ENCODE measurements around the gene FAM210A. TPM values are rescaled to one million over a fixed set of nuclear protein-coding genes. Genes with fewer than 3 reads are reported as not detected.
"Not testable (repeated sequence)": the region's sequence is repeated elsewhere in the genome, so short reads cannot be mapped to it uniquely, and the experiment has no call there.

Gene FAM210A
- total RNA-seq, 6 donors from 2014 or later: 2.1 to 12.9 (median 10.6) TPM

- DNase-seq: no peak
- Histone ChIP-seq H3K9me3 (no peaks in the 10 kb centered on the region), H3K4me1 (no peaks in the 10 kb centered on the region), H3K4me3 (no peak overlapping the region), H3K27ac (no peak overlapping the region), H3K27me3 (no peaks in the 10 kb centered on the region), H3K36me3 (no peaks in the 10 kb centered on the region)
- 81 to 98% methylated on average over 6 of the region's 6 CpGs for WGBS, 2 donors
- ATAC-seq (ENCODE audit: low FRiP score in 2 of 2): no peak
- TF ChIP-seq EP300 (IDR thresholded peaks at IDR 0.05) (peak in 1 of 4 donors; percentile 38), POLR2A (IDR thresholded peaks at IDR 0.05) (no peak)
These were observed 15.9 kb downstream of the FAM210A start for GRCh38 chr18:13710414-13710831.

- no peak for ATAC-seq (ENCODE audit: low FRiP score in 2 of 2)
- Histone ChIP-seq H3K27me3 (no peaks in the 10 kb centered on the region), H3K27ac (no peak overlapping the region), H3K36me3 (no peaks in the 10 kb centered on the region), H3K9me3 (peaks cover 4 to 22% (median 12%) of the 10 kb centered on the region in 4 donors), H3K4me3 (no peak overlapping the region), H3K4me1 (no peaks in the 10 kb centered on the region)
- WGBS, 2 donors: 91 to 100% methylated on average over 1 of the region's 1 CpG
- no peak for DNase-seq
- TF ChIP-seq EP300 (IDR thresholded peaks at IDR 0.05): no peak
- TF ChIP-seq POLR2A (IDR thresholded peaks at IDR 0.05): no peak
- TF ChIP-seq POLR2AphosphoS5 (IDR thresholded peaks at IDR 0.05): no peak
- TF ChIP-seq, protein P1, sequence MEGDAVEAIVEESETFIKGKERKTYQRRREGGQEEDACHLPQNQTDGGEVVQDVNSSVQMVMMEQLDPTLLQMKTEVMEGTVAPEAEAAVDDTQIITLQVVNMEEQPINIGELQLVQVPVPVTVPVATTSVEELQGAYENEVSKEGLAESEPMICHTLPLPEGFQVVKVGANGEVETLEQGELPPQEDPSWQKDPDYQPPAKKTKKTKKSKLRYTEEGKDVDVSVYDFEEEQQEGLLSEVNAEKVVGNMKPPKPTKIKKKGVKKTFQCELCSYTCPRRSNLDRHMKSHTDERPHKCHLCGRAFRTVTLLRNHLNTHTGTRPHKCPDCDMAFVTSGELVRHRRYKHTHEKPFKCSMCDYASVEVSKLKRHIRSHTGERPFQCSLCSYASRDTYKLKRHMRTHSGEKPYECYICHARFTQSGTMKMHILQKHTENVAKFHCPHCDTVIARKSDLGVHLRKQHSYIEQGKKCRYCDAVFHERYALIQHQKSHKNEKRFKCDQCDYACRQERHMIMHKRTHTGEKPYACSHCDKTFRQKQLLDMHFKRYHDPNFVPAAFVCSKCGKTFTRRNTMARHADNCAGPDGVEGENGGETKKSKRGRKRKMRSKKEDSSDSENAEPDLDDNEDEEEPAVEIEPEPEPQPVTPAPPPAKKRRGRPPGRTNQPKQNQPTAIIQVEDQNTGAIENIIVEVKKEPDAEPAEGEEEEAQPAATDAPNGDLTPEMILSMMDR (IDR thresholded peaks at IDR 0.05): no peak
These were observed 22.5 kb downstream of the FAM210A start for GRCh38 chr18:13703899-13704298.

GRCh38 chr18:13700153-13700552, 26.2 kb downstream of the FAM210A start:
- no peaks in the 10 kb centered on the region for H3K27me3 ChIP-seq
- TF ChIP-seq POLR2AphosphoS5 (IDR thresholded peaks at IDR 0.05): no peak
- no peak for TF ChIP-seq POLR2A (IDR thresholded peaks at IDR 0.05)
- no peak for TF ChIP-seq EP300 (IDR thresholded peaks at IDR 0.05)
- TF ChIP-seq, protein P1 (IDR thresholded peaks at IDR 0.05): no peak
- ATAC-seq (ENCODE audit: low FRiP score in 2 of 2) (no peak), DNase-seq (no peak)
- H3K4me3 ChIP-seq: no peak overlapping the region
- 100% methylated on average over 1 of the region's 1 CpG for WGBS, 2 donors
- H3K27ac ChIP-seq: no peak overlapping the region
- no peaks in the 10 kb centered on the region for H3K4me1 ChIP-seq
- H3K9me3 ChIP-seq: peaks cover 4 to 22% (median 12%) of the 10 kb centered on the region in 4 donors
- no peaks in the 10 kb centered on the region for H3K36me3 ChIP-seq

DNA sequence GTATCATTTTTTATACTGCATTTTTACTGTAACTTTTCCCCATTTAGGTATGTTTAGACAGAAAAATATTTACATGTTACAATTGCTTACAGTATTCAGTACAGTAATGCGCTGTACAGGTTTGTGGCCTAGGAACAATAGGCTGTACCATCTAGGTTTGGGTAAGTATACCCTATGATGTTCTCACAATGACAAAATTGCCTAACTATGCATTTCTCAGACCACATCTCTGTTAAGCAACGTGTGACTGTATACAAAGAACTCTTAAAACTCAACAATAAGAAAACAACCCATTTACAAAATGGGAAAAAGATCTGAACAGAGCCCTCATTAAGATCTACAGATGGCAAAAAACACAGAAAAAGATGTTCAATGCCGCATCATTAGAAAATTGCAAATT, 29.4 kb downstream of the FAM210A start:
- no peak overlapping the region for H3K27ac ChIP-seq
- H3K4me1 ChIP-seq: no peaks in the 10 kb centered on the region
- H3K27me3 ChIP-seq: no peaks in the 10 kb centered on the region
- peaks cover 0 to 12% (median 7%) of the 10 kb centered on the region in 4 donors for H3K9me3 ChIP-seq
- ATAC-seq (ENCODE audit: low FRiP score in 2 of 2): no peak
- H3K36me3 ChIP-seq: no peaks in the 10 kb centered on the region
- 93 to 98% methylated on average over 3 of the region's 3 CpGs for WGBS, 2 donors
- H3K4me3 ChIP-seq: no peak overlapping the region
- TF ChIP-seq, protein P1 (IDR thresholded peaks at IDR 0.05): no peak
- TF ChIP-seq EP300 (IDR thresholded peaks at IDR 0.05) (no peak), POLR2AphosphoS5 (IDR thresholded peaks at IDR 0.05) (no peak), POLR2A (IDR thresholded peaks at IDR 0.05) (no peak)
- no peak for DNase-seq

DNA sequence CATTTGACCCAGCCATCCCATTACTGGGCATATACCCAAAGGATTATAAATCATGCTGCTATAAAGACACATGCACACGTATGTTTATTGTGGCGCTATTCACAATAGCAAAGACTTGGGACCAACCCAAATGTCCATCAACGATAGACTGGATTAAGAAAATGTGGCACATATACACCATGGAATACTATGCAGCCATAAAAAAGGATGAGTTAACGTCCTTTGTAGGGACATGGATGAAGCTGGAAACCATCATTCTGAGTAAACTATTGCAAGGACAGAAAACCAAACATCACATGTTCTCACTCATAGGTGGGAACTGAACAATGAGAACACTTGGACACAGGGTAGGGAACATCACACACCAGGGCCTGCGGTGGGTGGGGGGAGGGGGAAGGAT, 31.0 kb downstream of the FAM210A start:
- not testable (repeated sequence) for H3K4me1 ChIP-seq; ATAC-seq (ENCODE audit: low FRiP score in 2 of 2); H3K9me3 ChIP-seq; DNase-seq; H3K4me3 ChIP-seq; H3K36me3 ChIP-seq; H3K27ac ChIP-seq; H3K27me3 ChIP-seq
- 88 to 97% methylated on average over 5 of the region's 5 CpGs for WGBS, 2 donors

GRCh38 chr18:13690060-13690459, 36.3 kb downstream of the FAM210A start:
- H3K4me3 ChIP-seq, H3K27me3 ChIP-seq: not testable (repeated sequence)
- WGBS, 2 donors: 96% methylated on average over 9 of the region's 9 CpGs

More at GRCh38 chr18:13690060-13690459, 36.3 kb downstream of the FAM210A start:
- not testable (repeated sequence) for H3K9me3 ChIP-seq; ATAC-seq (ENCODE audit: low FRiP score in 2 of 2); H3K27ac ChIP-seq; DNase-seq; H3K36me3 ChIP-seq; H3K4me1 ChIP-seq

Data from upper lobe of left lung (tissue), 6 donors.